GM12892 (cell line): ENCODE data around the gene HEBP1.
"Not testable (repeated sequence)": the region's sequence is repeated elsewhere in the genome, so short reads cannot be mapped to it uniquely, and the experiment has no call there.

Experiments
- DNase-seq: peaks from one replicate; pipeline ENCODE4 v3.0.0; 2011; ENCODE audit not compliant: insufficient read length
- FAIRE-seq: peaks from 2 replicates; lab custom pipeline; 2011; peaks lifted over from hg19 to GRCh38; lab: Jason Lieb, UNC
- POLR2A ChIP-seq: IDR thresholded peaks from 2 replicates; pipeline ENCODE4 v1.6.1; 2011; ENCODE audit warnings: low read depth, low read length, control low read depth
- POLR2AphosphoS5 ChIP-seq: IDR thresholded peaks from 2 replicates; pipeline ENCODE4 v1.6.1; 2011; ENCODE audit warnings: low read depth, low read length, control low read depth
- TAF1 ChIP-seq: IDR thresholded peaks from 2 replicates; pipeline ENCODE4 v1.6.1; 2011; ENCODE audit warnings: low read depth, mild to moderate bottlenecking, control low read depth, low read length, borderline replicate concordance

Gene HEBP1

DNA sequence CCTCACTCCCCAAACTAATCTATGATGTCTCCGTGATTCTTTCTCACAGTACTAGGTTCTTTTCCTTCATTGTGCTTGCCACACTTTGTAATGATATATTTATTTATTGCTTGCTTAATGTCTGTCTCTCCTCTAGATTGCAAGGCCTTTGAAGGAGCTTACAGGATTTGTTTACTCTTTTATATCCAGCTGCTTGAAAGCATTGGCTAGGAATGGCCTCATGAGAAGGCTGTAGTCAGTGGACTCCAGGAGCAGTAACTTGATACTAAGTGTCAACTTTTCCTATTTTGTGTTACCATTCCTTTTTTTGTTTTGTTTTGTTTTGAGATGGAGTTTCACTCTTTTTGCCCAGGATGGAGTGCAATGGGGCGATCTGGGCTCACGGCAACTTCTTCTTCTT lies 36.8 kb upstream of the HEBP1 start:
- DNase-seq (no peak), FAIRE-seq (no peak)
- TF ChIP-seq TAF1: no peak
- no peak for TF ChIP-seq POLR2A
- TF ChIP-seq POLR2AphosphoS5: no peak

DNA sequence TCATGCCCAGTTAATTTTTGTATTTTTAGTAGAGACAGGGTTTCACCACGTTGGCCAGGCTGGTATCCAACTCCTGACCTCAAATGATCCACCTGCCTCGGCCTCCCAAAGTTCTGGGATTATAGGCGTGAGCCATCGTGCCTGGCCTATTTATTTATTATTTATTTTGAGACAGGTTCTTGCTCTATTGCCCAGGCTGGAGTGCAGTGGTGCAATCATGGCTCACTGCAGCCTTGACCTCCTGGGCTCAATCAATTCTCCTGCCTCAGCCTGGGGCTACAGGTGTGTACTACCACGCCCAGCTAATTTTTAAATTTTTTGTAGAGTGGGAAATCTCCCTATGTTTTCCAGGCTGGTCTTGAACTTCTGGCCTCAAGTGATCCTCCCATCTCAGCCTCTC lies 35.3 kb upstream of the HEBP1 start:
- DNase-seq, FAIRE-seq: not testable (repeated sequence)

DNA sequence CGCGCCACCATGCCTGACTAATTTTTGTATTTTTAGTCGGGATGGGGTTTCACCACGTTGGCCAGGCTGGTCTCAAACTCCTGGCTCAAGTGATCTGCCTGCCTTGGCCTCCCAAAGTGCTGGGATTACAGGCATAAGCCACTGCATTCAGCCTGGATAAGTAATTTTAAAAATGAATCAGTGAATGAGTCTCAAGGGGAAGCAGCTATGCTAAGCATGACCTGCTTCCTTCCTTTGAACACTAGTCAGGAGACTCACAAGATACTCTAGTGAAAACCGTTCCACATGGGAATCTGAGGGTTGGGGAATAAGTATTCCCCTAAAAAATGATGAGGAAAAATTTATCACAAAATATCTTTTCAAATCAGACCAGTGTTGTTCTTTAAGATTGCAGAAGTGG lies 33.4 kb upstream of the HEBP1 start:
- no peak for DNase-seq
- FAIRE-seq: no peak
- TF ChIP-seq POLR2A (no peak), POLR2AphosphoS5 (no peak), TAF1 (no peak)

DNA sequence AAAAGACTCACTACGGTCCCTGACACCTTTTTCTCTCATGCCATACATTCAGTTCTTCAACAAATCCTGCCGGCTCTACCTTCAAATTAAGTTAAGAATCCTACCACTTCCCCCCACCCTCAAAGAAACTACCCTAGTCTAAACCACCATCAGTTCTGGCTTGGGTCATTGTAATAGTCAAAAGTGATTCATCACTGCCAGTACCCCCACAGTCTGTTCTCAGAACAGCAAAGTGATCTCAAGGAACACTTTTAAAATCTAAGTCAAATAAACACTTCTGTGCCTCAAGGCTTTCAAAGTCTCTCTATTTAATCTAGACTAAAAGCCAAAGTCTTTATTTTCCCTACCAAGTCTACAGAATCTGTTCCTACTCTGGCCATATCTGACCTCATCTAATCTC lies 32.1 kb upstream of the HEBP1 start:
- FAIRE-seq: no peak
- DNase-seq: no peak
- no peak for TF ChIP-seq TAF1
- TF ChIP-seq POLR2A: no peak
- TF ChIP-seq POLR2AphosphoS5: no peak

DNA sequence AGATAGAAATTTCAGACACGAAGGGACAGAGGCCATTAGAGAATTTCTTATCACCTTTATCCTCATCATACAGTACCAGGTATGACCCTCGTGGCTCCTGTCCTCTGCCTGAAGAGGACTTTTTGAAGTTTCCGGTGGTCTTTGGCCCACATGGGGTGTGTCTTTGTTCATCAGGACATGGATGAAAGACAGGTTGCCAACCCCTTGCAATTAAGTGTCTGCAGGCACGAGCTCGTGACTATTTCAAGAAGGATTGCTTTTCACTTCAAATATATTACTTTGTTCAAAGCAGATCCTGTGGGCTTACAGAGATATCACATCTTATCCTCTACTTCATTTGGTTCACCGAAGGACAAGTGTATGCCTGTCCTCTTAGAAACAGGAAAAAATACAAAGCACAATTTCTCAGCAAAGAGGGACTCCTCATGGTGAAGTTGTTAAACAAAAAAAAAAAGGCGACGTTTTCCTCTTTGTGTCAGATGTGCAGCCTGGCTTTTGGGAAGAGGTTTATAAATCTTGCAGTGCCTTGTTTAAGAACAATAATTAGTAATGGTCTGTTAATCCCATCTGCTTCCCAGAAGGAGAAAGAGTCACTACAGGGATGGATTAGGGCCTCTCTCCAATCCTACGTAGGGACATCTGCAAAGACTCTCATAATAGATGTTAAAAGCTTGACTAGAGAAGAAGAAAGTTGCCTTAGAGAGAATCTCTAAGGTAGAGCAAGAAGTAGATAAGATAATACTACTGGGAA lies 30.7 kb upstream of the HEBP1 start:
- DNase-seq: no peak
- TF ChIP-seq TAF1 (no peak), POLR2A (no peak), POLR2AphosphoS5 (no peak)
- no peak for FAIRE-seq

DNA sequence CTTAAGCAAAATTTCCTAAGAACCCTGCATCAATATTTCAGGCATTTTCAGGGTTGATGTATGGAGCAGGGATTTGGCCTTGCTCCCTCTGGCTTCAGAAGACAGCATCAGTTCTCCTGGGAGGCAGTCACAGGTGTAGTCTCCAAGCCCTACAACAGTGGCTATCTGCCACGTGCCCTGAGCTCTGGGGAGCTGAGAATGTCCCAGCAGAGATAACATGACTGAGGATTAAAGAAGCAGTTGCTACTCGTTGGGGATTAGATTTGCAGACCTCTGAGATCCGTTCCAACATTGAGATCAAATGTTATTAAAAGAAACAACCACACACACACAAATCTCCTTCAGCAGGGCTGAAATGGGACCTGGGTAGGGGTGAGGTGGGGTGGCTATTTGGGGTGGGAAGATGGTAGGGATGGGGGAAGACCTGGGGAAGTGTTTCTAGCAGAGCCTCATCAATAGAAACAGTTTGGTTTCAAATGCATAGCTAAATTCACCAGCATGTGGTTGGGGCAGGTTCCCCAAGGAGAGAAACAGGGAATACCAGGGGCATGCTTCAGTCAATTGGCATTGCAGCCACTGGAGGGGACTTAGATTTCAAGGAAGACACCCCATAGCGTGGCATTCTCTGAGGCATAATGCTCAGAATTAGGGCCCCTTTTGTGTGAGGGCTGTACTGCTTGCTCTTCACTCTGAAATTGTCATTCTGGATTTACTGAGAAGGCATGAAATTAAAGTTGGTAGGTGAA lies 28.9 kb upstream of the HEBP1 start:
- DNase-seq (no peak), FAIRE-seq (no peak)

DNA sequence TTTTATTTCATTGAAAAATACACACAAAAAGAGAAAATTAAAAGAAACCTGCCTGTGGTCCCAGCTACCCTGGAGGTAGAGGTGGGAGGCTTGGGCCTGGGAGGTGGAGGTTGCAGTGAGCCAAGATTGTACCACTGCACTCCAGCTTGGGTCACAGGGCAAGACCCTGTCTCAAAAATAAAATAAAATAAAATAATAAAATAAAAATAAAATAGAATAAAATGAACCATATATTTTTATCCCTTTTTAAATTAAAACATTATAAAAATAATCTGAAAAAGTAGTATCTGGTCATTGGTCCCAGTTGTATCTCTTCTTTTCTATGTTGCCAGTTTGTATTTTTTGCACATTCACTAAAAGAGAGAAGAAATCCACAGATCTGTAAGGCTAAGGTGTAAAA lies 27.4 kb upstream of the HEBP1 start:
- FAIRE-seq (no peak), DNase-seq (no peak)
- no peak for TF ChIP-seq POLR2AphosphoS5
- no peak for TF ChIP-seq TAF1
- no peak for TF ChIP-seq POLR2A

More for the DNA sequence above, 28.9 kb upstream of the HEBP1 start:
- TF ChIP-seq POLR2AphosphoS5 (no peak), POLR2A (no peak), TAF1 (no peak)

DNA sequence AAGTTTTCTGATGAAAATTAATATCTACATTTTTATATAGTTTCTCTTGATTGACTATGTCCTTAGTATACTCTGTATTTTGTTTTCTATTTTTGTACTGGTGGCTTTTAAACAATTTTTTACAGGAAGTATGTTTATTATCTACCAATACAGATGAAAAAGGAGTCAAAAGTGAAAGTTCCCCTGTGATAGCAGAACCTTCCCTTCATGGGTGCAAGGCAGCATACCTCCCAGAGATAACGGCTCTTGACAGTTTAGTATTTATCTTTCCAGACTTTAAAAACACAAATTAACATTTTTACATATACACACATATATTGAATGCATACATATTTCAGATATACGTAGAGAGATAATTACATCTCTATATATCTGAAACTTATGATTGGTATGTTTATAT lies 27.0 kb upstream of the HEBP1 start:
- TF ChIP-seq TAF1: no peak
- no peak for TF ChIP-seq POLR2AphosphoS5
- no peak for TF ChIP-seq POLR2A
- no peak for FAIRE-seq

DNA sequence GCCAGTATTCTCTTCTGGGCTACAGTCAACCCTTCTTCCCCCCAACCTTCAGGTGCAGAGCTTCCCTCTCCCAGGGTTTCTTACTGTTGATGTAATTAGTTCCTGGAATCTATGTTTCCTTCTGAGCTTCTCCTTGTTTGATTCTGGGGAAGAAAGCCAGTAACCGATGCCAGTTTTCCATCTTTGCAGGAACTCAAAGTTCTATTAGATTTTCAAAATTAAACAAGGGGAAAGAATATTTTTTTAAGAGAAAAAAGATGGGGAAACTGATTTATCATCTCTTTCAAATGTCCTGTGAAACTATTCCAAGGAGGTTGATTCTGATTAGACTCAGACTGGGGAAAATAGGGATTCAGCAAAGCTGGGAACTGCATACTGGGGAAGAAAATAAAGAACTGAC lies 26.2 kb upstream of the HEBP1 start:
- no peak for DNase-seq
- no peak for FAIRE-seq
- TF ChIP-seq POLR2A (no peak), TAF1 (no peak), POLR2AphosphoS5 (no peak)

More for the DNA sequence above, 27.0 kb upstream of the HEBP1 start:
- DNase-seq: no peak

DNA sequence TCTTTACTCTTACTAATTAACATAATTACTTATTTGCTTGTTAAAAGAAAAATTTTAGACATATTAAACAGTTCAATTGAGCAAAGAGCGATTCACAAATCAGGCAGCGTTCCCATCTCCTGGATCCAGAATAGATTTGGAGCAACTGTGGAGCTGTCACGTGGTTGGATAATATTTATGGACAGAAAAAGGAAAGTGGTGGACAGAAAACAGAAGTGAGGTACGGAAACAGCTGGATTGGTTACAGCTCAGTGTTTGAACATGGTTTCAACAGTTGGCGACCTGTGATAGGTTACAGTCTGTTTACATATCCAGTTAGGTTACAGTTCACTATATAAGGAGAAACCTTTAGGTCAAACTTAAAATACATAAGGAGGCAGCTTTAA lies 24.5 kb upstream of the HEBP1 start:
- FAIRE-seq (no peak), DNase-seq (no peak)
- TF ChIP-seq POLR2AphosphoS5: no peak
- no peak for TF ChIP-seq POLR2A

DNA sequence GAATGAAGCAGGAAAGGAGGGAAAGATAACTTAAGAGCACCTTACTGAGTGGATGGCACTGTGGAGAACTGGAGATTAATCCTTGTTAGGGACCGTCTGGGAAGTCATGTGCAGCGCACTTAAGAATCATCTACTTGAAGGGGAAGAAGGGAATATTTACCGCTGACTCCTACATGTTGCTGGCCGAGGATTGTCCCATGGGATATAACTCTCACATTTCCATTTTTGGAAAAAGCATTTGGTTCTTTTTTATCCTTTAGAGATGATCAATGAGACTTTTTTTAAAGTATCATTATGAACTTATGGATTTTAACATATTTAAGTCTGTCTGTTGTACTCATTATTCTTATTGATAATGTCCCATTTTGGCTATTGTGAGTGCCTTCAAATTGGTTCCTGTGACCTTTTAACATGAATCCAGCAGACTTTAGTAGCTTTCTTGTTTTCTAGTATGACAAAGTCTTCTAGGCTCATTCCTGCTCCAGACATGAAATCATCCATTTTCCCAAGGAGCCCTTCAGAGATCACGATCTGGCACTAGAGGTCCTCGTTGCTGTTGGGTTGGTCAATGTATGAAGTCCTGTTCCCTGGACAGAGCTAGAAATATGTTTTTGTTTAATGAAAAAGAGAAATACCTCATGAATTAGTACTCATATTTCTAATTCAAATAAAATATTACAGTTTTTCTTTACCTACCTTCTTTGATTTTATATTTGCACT lies 23.9 kb upstream of the HEBP1 start:
- TF ChIP-seq POLR2AphosphoS5 (no peak), POLR2A (no peak), TAF1 (no peak)
- no peak for DNase-seq

More for the DNA sequence above, 23.9 kb upstream of the HEBP1 start:
- FAIRE-seq: no peak
